Measurements from ENCODE around the gene CFAP70.
A peak's percentile ranks its signal among the peaks of the same experiment; 100 is the strongest.
"Not testable (repeated sequence)": the region's sequence is repeated elsewhere in the genome, so short reads cannot be mapped to it uniquely, and the experiment has no call there.

Gene CFAP70

DNA sequence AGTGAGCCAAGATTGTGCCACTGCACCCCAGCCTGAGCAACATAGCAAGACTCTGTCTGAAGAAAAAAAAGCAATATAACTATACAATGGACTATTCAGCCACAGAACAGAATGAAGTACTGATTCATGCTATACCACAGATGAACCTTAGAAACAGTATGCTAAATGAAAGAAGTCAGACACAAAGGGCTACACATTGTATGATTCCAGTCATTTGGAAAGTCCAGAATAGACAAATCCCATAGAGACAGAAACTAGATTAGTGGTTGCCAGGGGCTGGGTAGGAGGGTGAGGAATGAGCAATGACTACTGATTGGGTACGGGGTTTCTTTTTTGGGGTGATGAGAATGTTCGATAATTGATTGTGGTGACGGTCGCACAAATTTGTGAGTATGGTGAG, 9.6 kb upstream of the CFAP70 start:
- H3K9me3 Mint-ChIP-seq = peaks cover 0 to 2% of the 10 kb centered on the region in 2 donors
- peaks cover 0 to 7% of the 10 kb centered on the region in 2 donors for H3K4me1 Mint-ChIP-seq
- no peaks in the 10 kb centered on the region for H3K27me3 Mint-ChIP-seq
- no peak overlapping the region for H3K27ac Mint-ChIP-seq
- H3K4me3 Mint-ChIP-seq = no peak overlapping the region
- peaks cover 54 to 62% of the 10 kb centered on the region in 2 donors for H3K36me3 Mint-ChIP-seq
- peak in 1 of 2 donors; percentile 38 for ATAC-seq (replicated peaks)
- DNase-seq = no peak

DNA sequence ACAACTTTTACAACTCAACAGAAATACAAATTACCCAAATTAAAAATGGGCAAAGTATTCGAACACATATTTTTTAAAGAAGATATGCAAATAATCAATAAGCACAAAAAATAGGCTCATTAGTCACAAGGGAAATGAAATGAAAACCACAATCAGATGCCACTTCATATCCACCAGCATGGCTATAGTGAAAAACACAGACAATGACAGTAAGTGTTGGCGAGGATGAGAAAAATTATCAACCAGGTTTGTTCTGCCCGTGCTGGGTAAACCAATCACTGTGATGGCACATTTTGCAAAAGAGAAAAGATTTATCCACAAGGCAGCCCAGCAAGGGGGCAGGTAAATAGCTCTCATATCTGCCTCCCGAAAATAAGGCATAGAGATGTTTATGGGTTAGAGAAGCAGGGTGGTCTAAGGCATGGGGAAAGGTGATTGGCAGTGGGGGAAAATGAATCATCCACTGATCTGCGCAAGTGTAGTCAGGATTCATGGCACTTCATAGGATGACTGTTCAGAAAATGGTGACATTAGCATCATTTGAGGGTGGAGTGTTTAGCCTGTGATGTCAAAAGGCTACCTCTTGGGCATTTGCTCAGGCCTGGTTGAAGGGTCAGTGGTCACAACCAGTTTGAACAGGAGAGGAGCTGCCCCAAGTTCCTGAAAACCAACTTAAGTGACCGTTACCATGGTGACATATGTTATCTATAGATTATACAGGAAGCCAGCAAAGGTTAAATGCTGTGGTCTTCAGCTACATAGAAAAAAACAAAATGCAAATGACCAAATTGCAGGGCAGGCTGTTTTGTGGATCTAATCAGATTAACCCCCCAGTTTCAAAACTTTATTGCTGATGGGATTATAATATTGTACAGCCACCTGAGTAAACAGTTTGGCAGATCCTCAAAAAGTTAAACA, 8.0 kb upstream of the CFAP70 start:
- Mint-ChIP-seq H3K4me1 (peaks cover 0 to 7% of the 10 kb centered on the region in 2 donors), H3K27ac (peak overlapping the region; percentile 84), H3K4me3 (no peak overlapping the region), H3K36me3 (peaks cover 57 to 69% of the 10 kb centered on the region in 2 donors), H3K9me3 (peaks cover 0 to 2% of the 10 kb centered on the region in 2 donors), H3K27me3 (no peaks in the 10 kb centered on the region)
- ATAC-seq (replicated peaks) = peak; percentile 34 to 55
- DNase-seq = no peak

DNA sequence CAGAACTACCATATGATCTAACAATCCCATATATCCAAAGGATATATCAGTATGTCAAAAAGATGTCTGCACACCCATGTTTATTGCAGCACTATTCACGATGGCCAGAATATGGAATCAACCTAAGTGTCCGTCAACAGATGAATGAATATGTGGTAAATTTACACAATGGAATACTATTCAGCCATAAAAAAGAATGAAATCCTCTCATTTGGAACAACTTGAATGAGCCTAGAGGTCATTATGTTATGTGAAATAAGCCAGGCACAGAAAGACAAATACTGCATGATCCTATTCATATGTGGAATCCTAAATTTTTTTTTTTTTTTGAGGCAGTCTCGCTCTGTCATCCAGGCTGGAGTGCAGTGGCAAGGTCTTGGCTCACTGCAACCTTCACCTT, 6.3 kb upstream of the CFAP70 start:
- peaks cover 47 to 55% of the 10 kb centered on the region in 2 donors for H3K36me3 Mint-ChIP-seq

DNA sequence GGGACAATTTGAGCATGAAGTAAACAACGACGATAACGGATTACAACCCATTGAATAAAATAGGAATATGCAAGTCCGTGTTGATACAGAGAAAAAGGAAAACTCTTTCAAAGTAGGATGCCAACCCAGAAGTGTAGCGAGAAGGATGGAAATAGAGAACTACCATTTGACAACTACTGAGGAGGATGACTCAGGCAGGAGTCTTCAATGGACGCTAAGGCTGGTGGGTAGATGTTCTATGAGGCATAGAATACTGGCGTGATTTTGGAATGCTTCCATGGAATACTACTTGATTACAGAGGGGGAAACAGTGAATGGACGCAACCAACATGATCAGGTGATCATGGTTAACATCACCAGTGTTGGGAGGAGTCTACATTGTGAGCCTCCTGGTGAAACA, 828 bp upstream of the CFAP70 start:
- no peak for ATAC-seq (replicated peaks)
- Mint-ChIP-seq H3K27me3 (no peaks in the 10 kb centered on the region), H3K27ac (no peak overlapping the region), H3K9me3 (no peaks in the 10 kb centered on the region), H3K4me3 (no peak overlapping the region), H3K36me3 (peaks cover 12 to 22% of the 10 kb centered on the region in 2 donors), H3K4me1 (peaks cover 6 to 10% of the 10 kb centered on the region in 2 donors)
- DNase-seq = no peak

More for the DNA sequence above, 6.3 kb upstream of the CFAP70 start:
- no peaks in the 10 kb centered on the region for H3K27me3 Mint-ChIP-seq
- DNase-seq (no peak), ATAC-seq (replicated peaks) (no peak)
- H3K27ac Mint-ChIP-seq = no peak overlapping the region
- H3K4me3 Mint-ChIP-seq = no peak overlapping the region
- H3K4me1 Mint-ChIP-seq = peaks cover 0 to 7% of the 10 kb centered on the region in 2 donors
- peaks cover 0 to 2% of the 10 kb centered on the region in 2 donors for H3K9me3 Mint-ChIP-seq

DNA sequence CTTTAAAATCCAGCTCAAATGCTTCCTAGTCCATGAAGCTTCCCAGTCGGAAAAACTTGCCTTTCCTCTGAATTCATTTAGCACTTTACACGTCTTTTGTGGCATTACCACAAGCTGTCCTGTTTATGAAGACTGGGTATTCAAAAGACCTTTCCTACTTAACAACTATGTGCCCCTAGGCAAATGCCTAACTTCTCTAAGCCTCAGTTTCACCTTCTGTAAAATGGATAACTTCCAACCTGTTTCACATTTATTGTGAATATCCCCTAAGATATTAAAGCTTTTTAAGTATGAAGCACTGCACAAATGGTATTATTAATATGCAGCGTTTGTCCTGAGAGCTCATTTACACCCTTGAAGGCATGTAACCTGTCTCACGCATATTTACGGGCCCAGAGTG, 843 bp downstream of the CFAP70 start:
- Mint-ChIP-seq H3K27ac (peak overlapping the region; percentile 97), H3K4me3 (peak overlapping the region; percentile 96 to 98), H3K4me1 (peaks cover 6 to 10% of the 10 kb centered on the region in 2 donors), H3K27me3 (no peaks in the 10 kb centered on the region), H3K36me3 (peaks cover 9 to 16% of the 10 kb centered on the region in 2 donors), H3K9me3 (no peaks in the 10 kb centered on the region)
- no peak for ATAC-seq (replicated peaks)
- no peak for DNase-seq

DNA sequence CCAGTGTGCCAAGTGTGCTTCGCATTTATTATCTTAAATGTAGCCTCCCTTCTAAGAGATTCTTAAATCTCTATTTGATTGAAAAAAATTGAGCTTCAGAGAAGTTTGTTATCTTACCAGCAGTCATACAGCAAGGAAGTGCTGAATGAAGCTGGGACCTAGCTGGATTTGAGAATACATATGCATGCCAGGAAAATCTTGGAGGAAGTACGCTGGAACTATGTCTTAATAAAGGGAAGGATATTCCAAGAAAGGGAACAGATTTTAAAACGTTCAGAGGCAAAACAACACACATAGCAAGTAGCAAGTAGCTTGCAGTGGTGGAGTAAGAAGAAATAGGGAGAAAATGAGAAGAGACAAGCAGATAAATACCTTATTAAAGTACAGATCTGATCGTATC, 1.5 kb downstream of the CFAP70 start:
- peak overlapping the region in 1 of 2 donors; percentile 10 for H3K4me3 Mint-ChIP-seq
- ATAC-seq (replicated peaks) (no peak), DNase-seq (no peak)
- H3K36me3 Mint-ChIP-seq = peaks cover 3 to 10% of the 10 kb centered on the region in 2 donors
- no peaks in the 10 kb centered on the region for H3K9me3 Mint-ChIP-seq
- H3K27ac Mint-ChIP-seq = no peak overlapping the region
- H3K4me1 Mint-ChIP-seq = peaks cover 6 to 10% of the 10 kb centered on the region in 2 donors
- H3K27me3 Mint-ChIP-seq = no peaks in the 10 kb centered on the region

DNA sequence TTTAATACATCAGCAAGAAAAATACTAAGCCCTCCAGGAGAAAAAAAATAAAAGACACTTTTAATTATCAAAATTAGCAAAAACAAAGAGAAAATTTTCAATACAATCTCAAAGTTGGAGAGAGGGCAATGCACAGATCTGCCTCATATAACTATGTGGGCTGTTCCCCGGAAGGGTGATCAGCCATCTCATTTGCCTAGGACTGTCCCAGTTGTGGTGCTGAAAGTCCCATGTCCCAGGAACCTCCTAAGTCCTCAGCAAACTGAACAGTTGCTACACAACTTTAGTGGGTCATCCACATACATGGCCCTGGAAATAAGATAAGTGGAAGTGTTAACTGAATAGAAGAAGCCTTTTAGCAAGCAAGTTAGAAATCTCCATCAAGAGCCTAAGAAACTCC, 14.4 kb downstream of the CFAP70 start:
- no peak overlapping the region for H3K4me3 Mint-ChIP-seq
- DNase-seq = no peak
- no peak overlapping the region for H3K27ac Mint-ChIP-seq
- H3K4me1 Mint-ChIP-seq = no peaks in the 10 kb centered on the region
- peak in 1 of 2 donors; percentile 43 for ATAC-seq (replicated peaks)
- H3K9me3 Mint-ChIP-seq = no peaks in the 10 kb centered on the region
- H3K36me3 Mint-ChIP-seq = peaks cover 0 to 4% of the 10 kb centered on the region in 2 donors
- H3K27me3 Mint-ChIP-seq = no peaks in the 10 kb centered on the region

DNA sequence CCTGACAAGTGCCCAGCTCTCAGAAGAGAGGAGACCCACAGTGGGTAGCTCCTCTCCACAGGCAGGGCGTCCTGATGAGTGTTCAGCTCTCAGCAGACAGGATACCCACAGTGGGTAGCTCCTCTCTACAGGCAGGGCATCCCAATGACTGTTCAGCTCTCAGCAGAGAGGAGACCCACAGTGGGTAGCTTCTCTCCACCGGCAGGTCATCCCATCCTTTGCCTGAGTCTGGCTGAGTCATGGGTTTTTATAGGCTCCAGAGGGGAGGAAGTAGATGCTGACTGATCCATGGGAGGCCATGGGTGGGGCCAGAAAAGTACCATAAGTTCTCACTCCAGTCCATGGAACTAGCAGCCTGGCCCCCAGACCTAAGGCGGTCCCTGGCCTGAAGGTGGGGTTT, 18.5 kb downstream of the CFAP70 start:
- no peak overlapping the region for H3K4me3 Mint-ChIP-seq
- ATAC-seq (replicated peaks) (no peak), DNase-seq (no peak)
- H3K9me3 Mint-ChIP-seq = no peaks in the 10 kb centered on the region
- H3K4me1 Mint-ChIP-seq = no peaks in the 10 kb centered on the region
- peaks cover 0 to 4% of the 10 kb centered on the region in 2 donors for H3K36me3 Mint-ChIP-seq
- H3K27me3 Mint-ChIP-seq = no peaks in the 10 kb centered on the region
- no peak overlapping the region for H3K27ac Mint-ChIP-seq

DNA sequence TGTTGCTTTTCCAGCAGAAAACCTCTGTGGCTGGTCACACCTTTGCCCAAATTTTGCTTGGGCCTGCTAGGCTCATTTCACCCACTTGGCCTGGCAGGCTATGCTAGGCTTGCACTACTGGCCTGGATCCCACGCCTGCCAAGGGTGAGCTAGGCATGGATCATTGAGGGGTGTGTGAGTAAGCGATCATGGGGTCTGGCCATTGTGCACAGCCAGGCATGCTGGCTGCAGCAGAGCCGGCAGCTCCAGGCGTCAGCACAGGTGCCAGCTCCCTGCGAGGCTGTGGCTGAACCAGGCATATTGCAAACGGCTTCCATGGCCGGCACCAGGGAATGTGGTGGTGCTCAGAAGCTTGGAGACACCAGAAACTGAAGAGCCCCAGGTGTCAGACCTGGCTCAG, 19.2 kb downstream of the CFAP70 start:
- Mint-ChIP-seq H3K27me3 (no peaks in the 10 kb centered on the region), H3K36me3 (peaks cover 0 to 4% of the 10 kb centered on the region in 2 donors), H3K27ac (no peak overlapping the region), H3K4me3 (no peak overlapping the region), H3K9me3 (no peaks in the 10 kb centered on the region), H3K4me1 (no peaks in the 10 kb centered on the region)
- DNase-seq (no peak), ATAC-seq (replicated peaks) (no peak)

DNA sequence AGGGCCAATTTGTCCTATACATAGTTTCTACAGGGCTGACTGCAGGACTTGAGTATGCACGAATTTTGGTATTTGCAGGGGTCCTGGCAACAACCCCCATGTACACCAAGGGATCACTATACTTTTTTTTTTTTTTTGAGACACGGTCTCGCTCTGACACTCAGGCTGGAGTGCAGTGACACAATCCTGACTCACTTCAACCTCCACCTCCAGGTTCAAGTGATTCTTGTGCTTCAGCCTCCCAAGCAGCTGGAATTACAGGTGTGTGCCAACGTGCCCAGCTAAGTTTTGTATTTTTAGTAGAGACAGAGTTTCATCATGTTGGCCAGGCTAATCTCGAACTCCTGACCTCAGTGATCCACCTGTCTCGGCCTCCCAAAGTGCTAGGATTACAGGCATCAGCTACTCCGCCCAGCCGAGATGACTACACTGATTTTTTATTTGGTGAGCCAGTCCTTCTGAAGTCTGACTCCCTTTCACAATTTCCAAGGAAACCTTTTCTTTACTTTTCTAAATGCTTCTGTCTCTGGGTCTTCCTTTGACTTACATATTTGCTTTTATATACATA, 19.8 kb downstream of the CFAP70 start:
- no peak overlapping the region for H3K27ac Mint-ChIP-seq
- DNase-seq = no peak
- no peaks in the 10 kb centered on the region for H3K4me1 Mint-ChIP-seq
- no peaks in the 10 kb centered on the region for H3K27me3 Mint-ChIP-seq
- peaks cover 0 to 4% of the 10 kb centered on the region in 2 donors for H3K36me3 Mint-ChIP-seq
- no peak for ATAC-seq (replicated peaks)
- no peaks in the 10 kb centered on the region for H3K9me3 Mint-ChIP-seq
- no peak overlapping the region for H3K4me3 Mint-ChIP-seq

DNA sequence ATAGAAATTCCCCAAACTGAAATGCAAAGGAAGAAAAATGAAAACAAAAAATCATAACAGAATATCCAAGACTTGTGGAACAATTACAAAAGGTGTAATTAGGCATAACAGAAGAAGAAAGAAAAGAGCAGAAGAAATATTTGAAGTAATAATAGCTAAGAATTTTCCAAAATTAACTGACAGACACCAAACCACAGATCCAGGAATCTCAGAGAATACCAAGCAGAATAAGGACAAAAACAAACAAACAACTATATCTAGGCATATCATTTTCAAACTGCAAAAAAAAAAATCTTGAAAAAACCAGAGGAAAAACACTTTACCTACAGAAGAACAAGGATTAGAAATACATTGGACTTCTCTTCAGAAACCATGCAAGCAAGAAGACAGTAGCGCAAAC, 25.5 kb downstream of the CFAP70 start:
- no peak for DNase-seq
- Mint-ChIP-seq H3K27ac (no peak overlapping the region), H3K36me3 (no peaks in the 10 kb centered on the region), H3K4me3 (no peak overlapping the region), H3K4me1 (no peaks in the 10 kb centered on the region), H3K27me3 (no peaks in the 10 kb centered on the region), H3K9me3 (no peaks in the 10 kb centered on the region)
- no peak for ATAC-seq (replicated peaks)

DNA sequence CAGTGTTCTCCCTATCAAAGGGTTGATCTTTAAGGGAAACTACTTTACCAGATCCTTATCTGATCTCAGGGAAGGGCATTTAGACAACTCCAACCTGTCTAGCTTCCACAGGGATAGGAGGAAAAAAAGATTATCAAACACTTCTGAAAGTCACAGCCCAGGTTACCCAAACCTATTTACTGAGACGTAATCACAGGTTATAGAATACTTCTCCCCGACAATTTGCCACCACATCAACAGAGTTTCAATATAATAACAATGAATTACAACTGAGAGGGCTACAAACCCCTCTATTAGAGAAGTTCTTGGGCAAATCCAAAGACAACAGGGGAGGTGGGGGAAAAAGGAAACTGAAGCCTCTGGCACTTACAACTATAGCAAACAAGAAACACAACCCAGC, 26.3 kb downstream of the CFAP70 start:
- no peak overlapping the region for H3K27ac Mint-ChIP-seq
- peaks cover 0 to 2% of the 10 kb centered on the region in 2 donors for H3K36me3 Mint-ChIP-seq
- no peak for ATAC-seq (replicated peaks)
- no peak overlapping the region for H3K4me3 Mint-ChIP-seq
- peaks cover 0 to 2% of the 10 kb centered on the region in 2 donors for H3K9me3 Mint-ChIP-seq
- no peaks in the 10 kb centered on the region for H3K27me3 Mint-ChIP-seq
- no peak for DNase-seq
- no peaks in the 10 kb centered on the region for H3K4me1 Mint-ChIP-seq

DNA sequence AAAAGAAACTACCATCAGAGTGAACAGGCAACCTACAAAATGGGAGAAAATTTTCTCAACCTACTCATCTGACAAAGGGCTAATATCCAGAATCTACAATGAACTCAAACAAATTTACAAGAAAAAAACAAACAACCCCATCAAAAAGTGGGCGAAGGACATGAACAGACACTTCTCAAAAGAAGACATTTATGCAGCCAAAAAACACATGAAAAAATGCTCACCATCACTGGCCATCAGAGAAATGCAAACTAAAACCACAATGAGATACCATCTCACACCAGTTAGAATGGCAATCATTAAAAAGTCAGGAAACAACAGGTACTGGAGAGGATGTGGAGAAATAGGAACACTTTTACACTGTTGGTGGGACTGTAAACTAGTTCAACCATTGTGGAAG, 30.1 kb downstream of the CFAP70 start:
- not testable (repeated sequence) for H3K4me1 Mint-ChIP-seq; H3K4me3 Mint-ChIP-seq; H3K27me3 Mint-ChIP-seq; H3K36me3 Mint-ChIP-seq; ATAC-seq (replicated peaks); DNase-seq; H3K9me3 Mint-ChIP-seq; H3K27ac Mint-ChIP-seq

DNA sequence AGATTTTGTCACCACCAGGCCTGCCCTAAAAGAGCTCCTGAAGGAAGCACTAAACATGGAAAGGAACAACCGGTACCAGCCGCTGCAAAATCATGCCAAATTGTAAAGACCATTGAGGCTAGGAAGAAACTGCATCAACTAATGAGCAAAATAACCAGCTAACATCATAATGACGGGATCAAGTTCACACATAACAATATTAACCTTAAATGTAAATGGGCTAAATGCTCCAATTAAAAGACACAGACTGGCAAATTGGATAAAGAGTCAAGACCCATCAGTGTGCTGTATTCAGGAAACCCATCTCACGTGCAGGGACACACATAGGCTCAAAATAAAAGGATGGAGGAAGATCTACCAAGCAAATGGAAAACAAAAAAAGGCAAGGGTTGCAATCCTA, 33.4 kb downstream of the CFAP70 start:
- H3K4me1 Mint-ChIP-seq; H3K27me3 Mint-ChIP-seq; ATAC-seq (replicated peaks); H3K27ac Mint-ChIP-seq; DNase-seq; H3K9me3 Mint-ChIP-seq; H3K36me3 Mint-ChIP-seq; H3K4me3 Mint-ChIP-seq: not testable (repeated sequence)

DNA sequence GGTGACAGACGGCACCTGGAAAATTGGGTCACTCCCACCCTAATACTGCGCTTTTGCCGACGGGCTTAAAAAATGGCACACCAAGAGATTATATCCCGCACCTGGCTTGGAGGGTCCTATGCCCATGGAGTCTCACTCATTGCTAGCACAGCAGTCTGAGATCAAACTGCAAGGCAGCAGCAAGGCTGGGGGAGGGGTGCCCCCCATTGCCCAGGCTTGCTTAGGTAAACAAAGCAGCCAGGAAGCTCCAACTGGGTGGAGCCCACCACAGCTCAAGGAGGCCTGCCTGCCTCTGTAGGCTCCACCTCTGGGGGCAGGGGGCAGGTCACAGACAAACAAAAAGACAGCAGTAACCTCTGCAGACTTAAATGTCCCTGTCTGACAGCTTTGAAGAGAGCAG, 35.1 kb downstream of the CFAP70 start:
- H3K4me3 Mint-ChIP-seq; DNase-seq; H3K36me3 Mint-ChIP-seq; H3K9me3 Mint-ChIP-seq; H3K4me1 Mint-ChIP-seq; H3K27me3 Mint-ChIP-seq; ATAC-seq (replicated peaks); H3K27ac Mint-ChIP-seq: not testable (repeated sequence)

Data from stimulated activated naive B cell treated with anti-CD40 and anti-IgM and Interleukin-4, amounts not matched to agents 10 μg/mL and 1 μg/mL and 100 μg/mL, for 72 hours (primary cell).